Measurements from ENCODE around the gene COPG1.

The COPG1 gene

DNA sequence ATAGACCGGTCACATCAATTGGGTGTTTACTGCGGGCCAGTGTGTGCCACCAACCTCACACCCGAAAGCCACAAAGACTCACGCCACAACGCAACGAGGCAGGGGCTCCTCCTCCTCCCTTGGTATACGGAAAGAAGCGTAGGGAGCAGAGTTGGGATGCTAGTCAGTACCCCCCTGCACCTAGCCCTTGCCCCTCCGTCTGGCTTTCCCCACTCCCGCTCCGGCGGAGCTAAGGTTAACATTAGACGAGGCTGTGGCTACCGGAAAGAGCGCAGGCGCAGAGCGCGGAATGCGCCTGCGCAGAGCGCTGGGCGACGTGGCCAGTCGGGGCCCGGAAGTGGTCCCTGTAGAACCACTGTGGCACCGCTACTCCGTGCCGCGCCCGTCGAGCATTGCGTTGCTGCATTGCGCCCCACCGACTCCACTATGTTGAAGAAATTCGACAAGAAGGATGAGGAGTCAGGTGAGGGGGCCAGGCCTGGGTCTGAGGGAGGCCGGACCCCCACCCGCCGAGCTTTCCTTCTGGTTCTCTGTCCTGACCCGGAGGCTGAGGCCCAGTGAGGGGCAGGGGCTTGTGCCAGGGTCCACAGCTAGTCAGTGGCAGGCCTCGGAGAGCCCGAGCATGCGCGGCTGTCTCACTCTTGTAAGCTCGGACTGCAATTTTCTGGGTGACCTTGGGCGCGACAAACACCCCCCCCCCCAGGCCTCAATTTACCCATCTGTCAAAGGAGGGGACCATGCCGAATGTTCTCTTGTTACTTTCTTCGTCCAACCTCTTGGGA, at the start of gene COPG1:
TSS of gene COPG1 (plus strand) at position 323 of the 782 bp plus-strand sequence. CDS start at position 427, 104 bp downstream.
- in situ Hi-C loops (cut with HindIII; ENCODE audit: low sequenced_read_pairs) = loop anchor here (10.0 kb wide), 1 partner anchor 235 kb away; no protein-coding TSS in a partner anchor
- H3K4me3 ChIP-seq (ENCODE audit: low read depth, low read length) = peak within 1 kb of the TSS; percentile 90
- DNase-seq (ENCODE audit: low read depth) = peak; percentile 67
- TF ChIP-seq, protein P1, sequence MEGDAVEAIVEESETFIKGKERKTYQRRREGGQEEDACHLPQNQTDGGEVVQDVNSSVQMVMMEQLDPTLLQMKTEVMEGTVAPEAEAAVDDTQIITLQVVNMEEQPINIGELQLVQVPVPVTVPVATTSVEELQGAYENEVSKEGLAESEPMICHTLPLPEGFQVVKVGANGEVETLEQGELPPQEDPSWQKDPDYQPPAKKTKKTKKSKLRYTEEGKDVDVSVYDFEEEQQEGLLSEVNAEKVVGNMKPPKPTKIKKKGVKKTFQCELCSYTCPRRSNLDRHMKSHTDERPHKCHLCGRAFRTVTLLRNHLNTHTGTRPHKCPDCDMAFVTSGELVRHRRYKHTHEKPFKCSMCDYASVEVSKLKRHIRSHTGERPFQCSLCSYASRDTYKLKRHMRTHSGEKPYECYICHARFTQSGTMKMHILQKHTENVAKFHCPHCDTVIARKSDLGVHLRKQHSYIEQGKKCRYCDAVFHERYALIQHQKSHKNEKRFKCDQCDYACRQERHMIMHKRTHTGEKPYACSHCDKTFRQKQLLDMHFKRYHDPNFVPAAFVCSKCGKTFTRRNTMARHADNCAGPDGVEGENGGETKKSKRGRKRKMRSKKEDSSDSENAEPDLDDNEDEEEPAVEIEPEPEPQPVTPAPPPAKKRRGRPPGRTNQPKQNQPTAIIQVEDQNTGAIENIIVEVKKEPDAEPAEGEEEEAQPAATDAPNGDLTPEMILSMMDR (IDR thresholded peaks at IDR 0.05; ENCODE audit: low read depth, low read length, missing control alignments) = no peak

- in situ Hi-C loops (cut with HindIII; ENCODE audit: low sequenced_read_pairs) = no loop called here
- TF ChIP-seq, protein P1 (IDR thresholded peaks at IDR 0.05; ENCODE audit: low read depth, low read length, missing control alignments) = no peak
- H3K4me3 ChIP-seq (ENCODE audit: low read depth, low read length) = no peak overlapping the region
Observed at GRCh38 chr3:129204473-129204872, 44.9 kb upstream of the COPG1 start.

DNA sequence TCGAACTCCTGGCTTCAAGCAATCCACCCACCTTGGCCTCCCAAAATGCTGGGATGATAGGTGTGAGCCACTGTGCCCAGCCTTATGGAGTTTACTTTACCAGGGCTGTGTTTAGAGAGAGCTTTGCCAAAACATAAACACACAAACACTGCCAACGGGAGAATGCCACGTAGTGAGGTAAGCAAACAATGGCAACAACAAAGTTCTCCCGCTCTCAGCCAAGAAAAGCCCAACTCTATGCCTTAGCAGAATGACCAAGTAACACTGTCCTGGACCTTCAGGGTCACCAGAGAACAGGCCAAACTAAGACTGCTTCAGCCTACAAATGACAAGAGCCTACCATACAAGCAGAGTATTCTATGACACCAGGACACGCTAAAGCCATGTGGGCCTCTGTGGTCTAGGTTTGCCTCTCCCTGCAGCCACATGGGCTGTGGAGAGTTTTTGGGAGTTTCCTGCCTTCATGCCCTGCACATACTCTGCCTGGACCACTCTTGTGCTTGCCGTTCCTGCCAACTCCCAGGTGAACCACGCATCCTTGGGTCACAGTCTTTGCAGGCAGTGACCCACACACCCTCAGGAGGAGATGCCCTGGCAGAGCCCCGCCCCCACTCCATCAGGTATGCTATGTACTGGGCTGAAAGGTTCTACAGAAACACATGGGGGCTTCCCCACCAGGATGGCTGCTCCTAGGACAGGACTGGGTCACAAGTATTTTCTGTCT, 44.1 kb upstream of the COPG1 start:
- H3K4me3 ChIP-seq (ENCODE audit: low read depth, low read length) = no peak overlapping the region
- in situ Hi-C loops (cut with HindIII; ENCODE audit: low sequenced_read_pairs) = no loop called here
- DNase-seq (ENCODE audit: low read depth) = no peak
- TF ChIP-seq, protein P1 (IDR thresholded peaks at IDR 0.05; ENCODE audit: low read depth, low read length, missing control alignments) = no peak

More at GRCh38 chr3:129204473-129204872, 44.9 kb upstream of the COPG1 start:
- no peak for DNase-seq (ENCODE audit: low read depth)

DNA sequence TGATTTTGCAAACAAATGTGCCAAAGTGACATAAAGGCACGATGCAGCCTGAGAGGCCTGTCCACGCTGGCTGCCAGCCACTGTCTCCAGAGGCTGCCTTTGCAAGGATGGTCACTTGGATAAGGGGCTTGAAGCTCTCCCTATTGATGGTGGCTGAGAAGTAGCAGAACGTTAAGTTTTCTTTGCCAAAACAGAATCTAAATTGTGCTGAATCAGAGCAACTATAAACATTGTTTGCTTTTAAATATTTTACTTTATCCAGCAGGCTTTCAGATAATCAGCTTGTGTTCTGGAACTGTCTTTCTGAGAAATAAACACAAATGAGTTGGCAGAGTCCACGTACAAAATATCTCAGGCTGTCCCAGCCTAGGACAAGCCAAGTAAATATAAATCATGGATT, 41.9 kb upstream of the COPG1 start:
- in situ Hi-C loops (cut with HindIII; ENCODE audit: low sequenced_read_pairs) = no loop called here
- TF ChIP-seq, protein P1 (IDR thresholded peaks at IDR 0.05; ENCODE audit: low read depth, low read length, missing control alignments) = no peak
- no peak overlapping the region for H3K4me3 ChIP-seq (ENCODE audit: low read depth, low read length)
- DNase-seq (ENCODE audit: low read depth) = no peak

- TF ChIP-seq, protein P1 (IDR thresholded peaks at IDR 0.05; ENCODE audit: low read depth, low read length, missing control alignments) = no peak
- no peak overlapping the region for H3K4me3 ChIP-seq (ENCODE audit: low read depth, low read length)
- no peak for DNase-seq (ENCODE audit: low read depth)
- in situ Hi-C loops (cut with HindIII; ENCODE audit: low sequenced_read_pairs) = no loop called here
Observed at GRCh38 chr3:129211345-129211744, 38.1 kb upstream of the COPG1 start.

DNA sequence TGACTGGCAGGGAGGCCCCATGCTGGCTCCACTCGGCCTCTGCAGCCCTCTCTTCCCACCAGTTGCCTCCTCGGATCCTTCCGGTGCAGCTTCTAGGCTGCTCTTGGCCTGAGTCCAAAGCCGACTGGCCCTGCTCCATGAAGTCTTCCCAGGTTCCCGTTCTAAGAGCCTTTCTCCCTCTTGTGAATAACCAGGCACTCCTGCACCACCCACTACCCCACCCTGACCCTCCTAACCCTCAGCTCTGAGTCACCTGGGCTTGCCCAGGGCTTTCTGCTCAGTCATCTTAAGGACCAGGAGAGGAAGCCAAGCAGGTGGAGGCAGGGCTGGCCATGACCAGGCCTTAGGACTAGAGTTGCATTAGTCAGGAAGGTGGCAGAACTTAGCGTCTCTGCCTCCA, 37.6 kb upstream of the COPG1 start:
- DNase-seq (ENCODE audit: low read depth) = no peak
- H3K4me3 ChIP-seq (ENCODE audit: low read depth, low read length) = no peak overlapping the region
- in situ Hi-C loops (cut with HindIII; ENCODE audit: low sequenced_read_pairs) = no loop called here

More for the DNA sequence above, 37.6 kb upstream of the COPG1 start:
- TF ChIP-seq, protein P1 (IDR thresholded peaks at IDR 0.05; ENCODE audit: low read depth, low read length, missing control alignments) = no peak

Measured in astrocyte of the cerebellum (primary cell).